ENCODE measurements around the gene ISG15. TPM values are rescaled to one million over a fixed set of nuclear protein-coding genes. Genes with fewer than 3 reads are reported as not detected.

The ISG15 gene
- total RNA-seq, 4 donors from 2014 or later: 20.0 to 73.3 (median 33.8) TPM

GRCh38 chr1:1048765-1049164, 35.5 kb downstream of the ISG15 start:
- TF ChIP-seq, protein P1, sequence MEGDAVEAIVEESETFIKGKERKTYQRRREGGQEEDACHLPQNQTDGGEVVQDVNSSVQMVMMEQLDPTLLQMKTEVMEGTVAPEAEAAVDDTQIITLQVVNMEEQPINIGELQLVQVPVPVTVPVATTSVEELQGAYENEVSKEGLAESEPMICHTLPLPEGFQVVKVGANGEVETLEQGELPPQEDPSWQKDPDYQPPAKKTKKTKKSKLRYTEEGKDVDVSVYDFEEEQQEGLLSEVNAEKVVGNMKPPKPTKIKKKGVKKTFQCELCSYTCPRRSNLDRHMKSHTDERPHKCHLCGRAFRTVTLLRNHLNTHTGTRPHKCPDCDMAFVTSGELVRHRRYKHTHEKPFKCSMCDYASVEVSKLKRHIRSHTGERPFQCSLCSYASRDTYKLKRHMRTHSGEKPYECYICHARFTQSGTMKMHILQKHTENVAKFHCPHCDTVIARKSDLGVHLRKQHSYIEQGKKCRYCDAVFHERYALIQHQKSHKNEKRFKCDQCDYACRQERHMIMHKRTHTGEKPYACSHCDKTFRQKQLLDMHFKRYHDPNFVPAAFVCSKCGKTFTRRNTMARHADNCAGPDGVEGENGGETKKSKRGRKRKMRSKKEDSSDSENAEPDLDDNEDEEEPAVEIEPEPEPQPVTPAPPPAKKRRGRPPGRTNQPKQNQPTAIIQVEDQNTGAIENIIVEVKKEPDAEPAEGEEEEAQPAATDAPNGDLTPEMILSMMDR (IDR thresholded peaks at IDR 0.05; ENCODE audit: low read depth): no peak

DNA sequence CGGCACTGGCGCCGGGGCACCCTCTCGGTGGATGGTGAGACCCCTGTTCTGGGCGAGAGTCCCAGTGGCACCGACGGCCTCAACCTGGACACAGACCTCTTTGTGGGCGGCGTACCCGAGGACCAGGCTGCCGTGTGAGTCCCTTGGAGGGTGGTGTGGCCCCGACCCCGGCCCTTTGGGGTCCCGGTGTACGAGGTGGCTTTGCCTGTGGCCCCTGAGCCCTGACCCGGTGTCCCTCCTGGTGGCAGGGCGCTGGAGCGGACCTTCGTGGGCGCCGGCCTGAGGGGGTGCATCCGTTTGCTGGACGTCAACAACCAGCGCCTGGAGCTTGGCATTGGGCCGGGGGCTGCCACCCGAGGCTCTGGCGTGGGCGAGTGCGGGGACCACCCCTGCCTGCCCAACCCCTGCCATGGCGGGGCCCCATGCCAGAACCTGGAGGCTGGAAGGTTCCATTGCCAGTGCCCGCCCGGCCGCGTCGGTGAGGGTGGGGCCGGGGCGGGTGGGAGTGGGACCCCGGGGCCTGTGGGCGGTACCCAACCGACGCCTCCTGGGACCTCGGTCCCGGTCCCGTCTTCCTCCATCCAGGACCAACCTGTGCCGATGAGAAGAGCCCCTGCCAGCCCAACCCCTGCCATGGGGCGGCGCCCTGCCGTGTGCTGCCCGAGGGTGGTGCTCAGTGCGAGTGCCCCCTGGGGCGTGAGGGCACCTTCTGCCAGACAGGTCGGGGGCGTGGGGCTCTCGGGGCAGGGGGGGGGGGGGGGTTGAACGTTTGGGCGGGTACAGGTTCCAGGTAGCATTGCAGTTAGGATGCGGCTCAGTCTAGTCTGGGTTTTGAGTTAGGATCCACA, 36.2 kb downstream of the ISG15 start:
- TF ChIP-seq, protein P1 (IDR thresholded peaks at IDR 0.05; ENCODE audit: low read depth): no peak

DNA sequence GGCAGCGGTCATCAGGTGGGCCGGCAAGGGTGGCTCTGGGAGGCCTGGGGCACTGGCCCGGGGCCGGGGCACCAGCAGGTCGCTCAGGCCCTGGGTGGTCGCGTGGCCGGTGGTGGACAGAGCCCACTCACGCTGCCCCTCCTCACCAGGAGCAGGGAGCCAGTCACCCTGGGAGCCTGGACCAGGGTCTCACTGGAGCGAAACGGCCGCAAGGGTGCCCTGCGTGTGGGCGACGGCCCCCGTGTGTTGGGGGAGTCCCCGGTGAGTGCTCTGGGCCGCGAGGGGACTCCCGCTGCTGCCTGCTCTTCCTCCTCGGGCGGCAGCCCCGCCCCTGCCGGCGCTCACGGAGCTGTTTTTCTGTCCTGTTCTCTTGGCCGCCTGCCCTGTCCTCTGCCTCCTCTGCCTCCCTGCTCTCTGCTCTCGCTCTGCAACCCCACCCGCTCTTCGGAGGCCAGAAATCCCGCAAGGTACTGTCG, 37.3 kb downstream of the ISG15 start:
- TF ChIP-seq, protein P1 (IDR thresholded peaks at IDR 0.05; ENCODE audit: low read depth): no peak

- TF ChIP-seq, protein P1 (IDR thresholded peaks at IDR 0.05; ENCODE audit: low read depth): no peak
Observed at GRCh38 chr1:1051127-1051810, 38.0 kb downstream of the ISG15 start.

DNA sequence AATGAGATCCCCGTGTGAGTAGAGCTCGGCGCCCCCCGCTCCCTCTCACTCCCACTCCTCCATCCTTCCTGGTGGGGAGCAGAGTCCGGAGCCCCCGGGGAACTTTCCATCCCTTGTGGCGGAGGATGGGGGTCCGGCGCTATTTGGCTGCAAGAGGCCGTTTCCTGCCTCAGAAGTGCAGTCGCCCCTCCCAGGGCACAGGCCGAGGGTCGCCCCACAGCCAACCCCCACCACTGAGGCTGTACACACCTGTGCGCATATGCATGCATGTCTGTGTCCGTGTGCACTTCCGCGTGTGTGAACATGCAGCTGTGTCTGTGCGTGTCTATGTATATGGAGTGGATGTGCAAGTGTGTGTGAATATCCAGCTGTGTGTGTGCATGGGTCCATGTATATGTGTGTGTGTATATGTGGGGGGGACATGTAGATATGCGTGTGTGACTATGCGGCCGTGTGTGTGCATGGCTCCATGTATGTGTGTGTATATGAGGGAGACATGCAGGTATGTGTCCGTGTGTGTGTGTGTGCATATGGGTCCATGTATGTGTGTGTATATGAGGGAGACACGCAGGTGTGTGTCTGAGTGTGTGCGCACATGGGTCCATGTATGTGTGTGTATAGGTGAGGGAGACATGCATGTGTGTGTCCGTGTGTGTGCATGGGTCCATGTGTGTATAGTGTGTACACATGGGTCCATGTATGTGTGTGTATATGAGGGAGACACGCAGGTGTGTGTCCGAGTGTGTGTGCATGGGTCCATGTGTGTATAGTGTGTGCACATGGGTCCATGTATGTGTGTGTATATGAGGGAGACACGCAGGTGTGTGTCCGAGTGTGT, 38.9 kb downstream of the ISG15 start:
- TF ChIP-seq, protein P1 (IDR thresholded peaks at IDR 0.05; ENCODE audit: low read depth): no peak

DNA sequence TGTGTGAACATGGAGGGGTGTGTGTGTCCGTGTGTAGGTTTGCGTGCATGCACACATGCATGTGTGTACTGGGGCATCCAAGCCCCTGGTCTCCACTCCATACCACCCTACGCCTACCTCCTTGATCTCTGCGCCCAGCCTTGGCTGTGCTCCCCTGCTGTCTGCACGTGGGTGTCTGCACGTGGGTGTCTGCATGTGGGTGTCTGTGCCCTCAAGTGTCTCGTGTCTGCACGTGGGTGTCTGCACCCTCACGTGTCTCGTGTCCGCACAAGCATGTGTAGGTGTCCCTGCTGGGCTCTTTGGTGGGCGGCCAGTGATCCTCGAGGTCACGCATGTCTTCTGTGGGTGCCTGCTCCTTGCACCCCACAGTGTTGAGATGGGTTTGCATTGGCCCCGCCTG, 39.7 kb downstream of the ISG15 start:
- TF ChIP-seq, protein P1 (IDR thresholded peaks at IDR 0.05; ENCODE audit: low read depth): no peak
